Neural progenitor cell (in vitro differentiated cells): Measurements from ENCODE around the gene RABAC1.

Experiments
- EZH2phosphoT487 ChIP-seq: fragments of 200-600 bp; sonication (generic); IDR thresholded peaks from 2 replicates; pipeline ENCODE4 v1.6.1; 2017; ENCODE audit warnings: antibody characterized with exemption
- TF ChIP-seq, protein P1 (sequence below): fragments of 200-600 bp; sonication (generic); IDR thresholded peaks from 2 replicates; pipeline ENCODE4 v1.5.1; 2017; ENCODE audit warnings: antibody characterized with exemption, mild to moderate bottlenecking

- TF ChIP-seq, protein P1, sequence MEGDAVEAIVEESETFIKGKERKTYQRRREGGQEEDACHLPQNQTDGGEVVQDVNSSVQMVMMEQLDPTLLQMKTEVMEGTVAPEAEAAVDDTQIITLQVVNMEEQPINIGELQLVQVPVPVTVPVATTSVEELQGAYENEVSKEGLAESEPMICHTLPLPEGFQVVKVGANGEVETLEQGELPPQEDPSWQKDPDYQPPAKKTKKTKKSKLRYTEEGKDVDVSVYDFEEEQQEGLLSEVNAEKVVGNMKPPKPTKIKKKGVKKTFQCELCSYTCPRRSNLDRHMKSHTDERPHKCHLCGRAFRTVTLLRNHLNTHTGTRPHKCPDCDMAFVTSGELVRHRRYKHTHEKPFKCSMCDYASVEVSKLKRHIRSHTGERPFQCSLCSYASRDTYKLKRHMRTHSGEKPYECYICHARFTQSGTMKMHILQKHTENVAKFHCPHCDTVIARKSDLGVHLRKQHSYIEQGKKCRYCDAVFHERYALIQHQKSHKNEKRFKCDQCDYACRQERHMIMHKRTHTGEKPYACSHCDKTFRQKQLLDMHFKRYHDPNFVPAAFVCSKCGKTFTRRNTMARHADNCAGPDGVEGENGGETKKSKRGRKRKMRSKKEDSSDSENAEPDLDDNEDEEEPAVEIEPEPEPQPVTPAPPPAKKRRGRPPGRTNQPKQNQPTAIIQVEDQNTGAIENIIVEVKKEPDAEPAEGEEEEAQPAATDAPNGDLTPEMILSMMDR = no peak
- no peak for TF ChIP-seq EZH2phosphoT487
Observed at GRCh38 chr19:41967054-41967783, 8.1 kb upstream of the RABAC1 start.
